Tracheal epithelial cell (primary cell): ENCODE results near the gene SPDYE11. TPM values are rescaled to one million over a fixed set of nuclear protein-coding genes. Genes with fewer than 3 reads are reported as not detected.

Experiments
- total RNA-seq: library from RNA; depleted of rRNA; stranded (reverse); fragments of >200 nt; gene quantifications from 2 replicates; pipeline ENCODE4 v1.2.1, GENCODE V29; 2014

The SPDYE11 gene
- total RNA-seq = not detected in 2 replicates

GRCh38 chr7:73057811-73058210, at the start of gene SPDYE11:
Gene SPDYE11, minus strand, starts transcription at chr7:73057911. Its CDS starts 1,800 bp downstream, at chr7:73056111.

GRCh38 chr7:73085938-73086337, 28.2 kb upstream of the SPDYE11 start, which contains the start of gene SPDYE9:
Gene SPDYE9, minus strand, starts transcription at chr7:73086038. Its CDS starts 1,800 bp downstream, at chr7:73084238.

GRCh38 chr7:73029666-73030065, 28.0 kb downstream of the SPDYE11 start, which contains the start of gene SPDYE8:
Gene SPDYE8, minus strand, starts transcription at chr7:73029766. Its CDS starts 1,800 bp downstream, at chr7:73027966.

Other genes starting within 250 kb of the SPDYE11 start
- gene TYW1B, start 229.7 kb downstream of the SPDYE11 start, total RNA-seq = 0.85 and 2.7 TPM in 2 replicates
- 4.8 and 5.8 TPM in 2 replicates for gene POM121, start 132.8 kb downstream of the SPDYE11 start, total RNA-seq
- not detected in 2 replicates for gene TRIM74, start 88.4 kb downstream of the SPDYE11 start, total RNA-seq
- gene SPDYE8, start 28.1 kb downstream of the SPDYE11 start, total RNA-seq = not detected in 2 replicates
- gene SPDYE9, start 28.1 kb upstream of the SPDYE11 start, total RNA-seq = not detected in 2 replicates